SK-N-SH (cell line): Measurements from ENCODE around the gene CAPSL.

ENCODE experiments used
- CHD2 ChIP-seq: fragments of 150-350 bp; IDR thresholded peaks from 2 replicates; pipeline ENCODE4 v1.6.1; 2018; ENCODE audit warnings: low read length; ENCODE audit not compliant: partially characterized antibody
- CTCF ChIP-seq: fragments of 200-600 bp; sonication (generic); IDR thresholded peaks from 2 replicates; pipeline ENCODE4 v1.6.1; 2017; ENCODE audit warnings: antibody characterized with exemption, mild to moderate bottlenecking, moderate library complexity
- EP300 ChIP-seq, 2 experiments: IDR thresholded peaks; 2 replicates each; pipeline versions ENCODE4 v1.4.0 to v1.6.1; 2012; ENCODE audit warnings: borderline replicate concordance in 1 of 2, low read depth in 1 of 2, low read length in 1 of 2
- FOSL2 ChIP-seq: IDR thresholded peaks from 2 replicates; pipeline ENCODE4 v1.4.0; 2012; ENCODE audit warnings: low read depth, mild to moderate bottlenecking, moderate library complexity, borderline replicate concordance
- GABPA ChIP-seq: IDR thresholded peaks from 2 replicates; pipeline ENCODE4 v1.4.0; 2012; ENCODE audit warnings: low read depth, mild to moderate bottlenecking
- RXRA ChIP-seq: IDR thresholded peaks from 2 replicates; pipeline ENCODE4 v1.4.0; 2012; ENCODE audit warnings: low read depth, mild to moderate bottlenecking, borderline replicate concordance
- SIN3A ChIP-seq: IDR thresholded peaks from 2 replicates; pipeline ENCODE4 v1.6.1; 2012; ENCODE audit warnings: low read depth, mild to moderate bottlenecking, low read length, moderate library complexity, borderline replicate concordance
- TEAD4 ChIP-seq: IDR thresholded peaks from 2 replicates; pipeline ENCODE4 v1.4.0; 2012; ENCODE audit warnings: mild to moderate bottlenecking, borderline replicate concordance; ENCODE audit not compliant: insufficient read depth
- USF1 ChIP-seq: IDR thresholded peaks from 2 replicates; pipeline ENCODE4 v1.4.0; 2012; ENCODE audit warnings: low read depth, borderline replicate concordance

GRCh38 chr5:35922468-35922867 is 16.0 kb downstream of the CAPSL start:
- no peak for TF ChIP-seq CHD2
- TF ChIP-seq GABPA: no peak
- TF ChIP-seq RXRA: no peak
- no peak for TF ChIP-seq USF1
- no peak for TF ChIP-seq CTCF
- TF ChIP-seq SIN3A: no peak
- no peak for TF ChIP-seq EP300 (IDR thresholded peaks at IDR 0.05; ENCODE audit: borderline replicate concordance in 1 of 2, low read depth in 1 of 2, low read length in 1 of 2)
- TF ChIP-seq TEAD4: no peak
- TF ChIP-seq FOSL2: no peak
